Thymus (tissue), 11 donors: ENCODE measurements around the gene CASTOR2. TPM values are rescaled to one million over a fixed set of nuclear protein-coding genes. Genes with fewer than 3 reads are reported as not detected.
"Not testable (repeated sequence)": the region's sequence is repeated elsewhere in the genome, so short reads cannot be mapped to it uniquely, and the experiment has no call there.

Experiments used
- DNase-seq, 9 donors: peaks; one replicate each; pipeline ENCODE4 v3.0.0-alpha.2; 2013; ENCODE audit warnings: low spot score in 9 of 9, low read depth in 6 of 9, missing footprints in 1 of 9
- H3K27ac ChIP-seq, 2 donors: one replicate each; pipeline ENCODE4 v1.5.1; 2013; ENCODE audit warnings: control low read depth in 1 of 2, low read depth in 1 of 2, low read length in 1 of 2, mild to moderate bottlenecking in 1 of 2, moderate library complexity in 1 of 2
- H3K27me3 ChIP-seq, 2 donors: one replicate each; pipeline ENCODE4 v1.5.1; 2013; ENCODE audit warnings: low read length in 1 of 2; ENCODE audit not compliant: control insufficient read depth in 2 of 2, insufficient read depth in 1 of 2
- H3K36me3 ChIP-seq, 2 donors: one replicate each; pipeline ENCODE4 v1.5.1; 2013; ENCODE audit warnings: low read length in 1 of 2, mild to moderate bottlenecking in 1 of 2, moderate library complexity in 1 of 2; ENCODE audit not compliant: control insufficient read depth in 2 of 2, insufficient read depth in 2 of 2
- H3K4me1 ChIP-seq, 2 donors: one replicate each; pipeline ENCODE4 v1.5.1; 2013; ENCODE audit warnings: low read length in 2 of 2; ENCODE audit not compliant: control insufficient read depth in 2 of 2, insufficient read depth in 2 of 2
- H3K4me3 ChIP-seq, 2 donors: one replicate each; pipeline ENCODE4 v1.5.1; 2013; ENCODE audit warnings: low read length in 2 of 2, control low read depth in 1 of 2, mild to moderate bottlenecking in 1 of 2
- H3K9me3 ChIP-seq, 2 donors: one replicate each; pipeline ENCODE4 v1.5.1; 2013; ENCODE audit warnings: low read length in 1 of 2, mild to moderate bottlenecking in 1 of 2; ENCODE audit not compliant: control insufficient read depth in 2 of 2, insufficient read depth in 1 of 2
- WGBS: extraction: QIAGEN DNeasy Blood & Tissue Kit; methylation state at CpG from one replicate; pipeline ENCODE4 v1.1.7; 2013; 5-methylcytosine and 5-hydroxymethylcytosine counted together
- polyA plus RNA-seq: library from polyadenylated mRNA; stranded (reverse); fragments of 200-250 nt; gene quantifications from one replicate; pipeline ENCODE4 v1.2.3, GENCODE V29; 2013
- total RNA-seq: library from RNA; stranded (reverse); fragments of 120-200 nt; gene quantifications from one replicate; pipeline ENCODE4 v1.2.4, GENCODE V29; 2013
- donor health status: healthy.

The CASTOR2 gene
- total and polyA plus RNA-seq, 2 donors, result 1.7 to 2.5 TPM

DNA sequence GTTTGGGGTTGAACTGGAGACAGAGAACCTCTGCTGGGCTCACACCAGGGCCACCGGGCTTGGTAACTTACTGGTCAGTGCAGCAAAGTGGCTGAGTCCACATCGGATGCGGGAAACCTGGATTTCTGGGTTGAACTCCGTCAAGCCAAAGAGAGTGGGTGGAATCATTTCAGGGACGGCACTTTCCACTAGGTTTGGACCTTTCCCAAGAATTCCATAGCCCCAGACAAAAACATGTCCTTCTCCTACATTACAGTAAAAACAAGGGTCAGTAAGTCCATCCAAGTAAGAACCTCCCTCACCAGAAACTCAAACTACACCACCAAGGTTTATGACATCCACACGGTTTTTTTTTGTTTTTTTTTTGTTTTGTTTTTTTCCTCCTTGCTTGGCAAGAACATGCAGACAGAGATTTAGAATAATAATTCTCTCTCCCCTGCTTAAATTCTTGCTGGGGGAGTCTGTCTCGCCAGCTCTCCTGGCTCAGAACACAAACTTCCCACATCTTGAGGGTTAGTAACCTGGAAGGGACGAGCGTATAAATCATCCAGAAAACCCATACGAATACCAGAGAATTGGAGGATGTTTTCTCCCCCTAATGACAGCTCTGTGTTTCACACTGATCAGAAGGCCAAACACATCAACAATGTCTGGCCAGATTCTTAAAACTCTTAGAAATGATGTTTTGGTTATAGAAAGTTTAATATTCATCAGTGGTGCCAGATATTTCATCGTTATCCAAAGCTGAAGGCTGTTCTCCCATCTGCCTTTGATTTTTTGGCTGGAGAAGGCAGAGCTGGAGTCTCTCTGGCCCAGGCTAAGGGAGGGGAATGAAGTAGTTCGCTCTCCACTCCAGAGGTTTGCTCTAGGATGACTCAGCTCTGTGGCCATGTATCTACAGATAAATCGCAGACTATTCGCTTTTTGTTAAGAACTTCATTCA lies 91.6 kb downstream of the CASTOR2 start:
- no peaks in the 10 kb centered on the region for H3K9me3 ChIP-seq
- no peak for DNase-seq
- no peaks in the 10 kb centered on the region for H3K27me3 ChIP-seq
- WGBS, result 92% methylated on average over 14 of the region's 14 CpGs
- no peak overlapping the region for H3K27ac ChIP-seq
- H3K4me1 ChIP-seq, result no peaks in the 10 kb centered on the region
- peaks cover 71 to 86% of the 10 kb centered on the region in 2 donors for H3K36me3 ChIP-seq
- no peak overlapping the region for H3K4me3 ChIP-seq

DNA sequence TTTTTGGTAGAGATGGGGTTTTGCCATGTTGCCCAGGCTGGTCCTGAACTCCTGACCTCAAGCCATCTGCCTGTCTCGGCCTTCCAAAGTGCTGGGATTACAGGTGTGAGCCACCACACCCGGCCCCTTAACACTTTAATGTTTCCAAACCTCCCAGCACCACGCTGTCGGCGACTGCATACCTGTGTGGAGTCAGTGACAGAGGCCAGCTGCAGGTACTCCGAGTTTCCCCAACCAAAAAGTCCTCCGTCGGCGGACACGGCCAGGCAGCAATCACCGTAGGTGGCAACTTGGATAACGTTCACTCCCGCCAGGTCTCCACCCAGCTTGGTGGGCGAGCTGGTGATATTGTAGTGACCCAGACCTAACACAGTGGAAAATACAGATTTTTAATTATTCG lies 93.9 kb downstream of the CASTOR2 start:
- no peak for DNase-seq
- peaks cover 74 to 89% of the 10 kb centered on the region in 2 donors for H3K36me3 ChIP-seq
- 99% methylated on average over 15 of the region's 15 CpGs for WGBS
- H3K4me3 ChIP-seq, result no peak overlapping the region
- H3K27me3 ChIP-seq, result no peaks in the 10 kb centered on the region
- H3K9me3 ChIP-seq, result no peaks in the 10 kb centered on the region
- no peak overlapping the region for H3K27ac ChIP-seq
- no peaks in the 10 kb centered on the region for H3K4me1 ChIP-seq

DNA sequence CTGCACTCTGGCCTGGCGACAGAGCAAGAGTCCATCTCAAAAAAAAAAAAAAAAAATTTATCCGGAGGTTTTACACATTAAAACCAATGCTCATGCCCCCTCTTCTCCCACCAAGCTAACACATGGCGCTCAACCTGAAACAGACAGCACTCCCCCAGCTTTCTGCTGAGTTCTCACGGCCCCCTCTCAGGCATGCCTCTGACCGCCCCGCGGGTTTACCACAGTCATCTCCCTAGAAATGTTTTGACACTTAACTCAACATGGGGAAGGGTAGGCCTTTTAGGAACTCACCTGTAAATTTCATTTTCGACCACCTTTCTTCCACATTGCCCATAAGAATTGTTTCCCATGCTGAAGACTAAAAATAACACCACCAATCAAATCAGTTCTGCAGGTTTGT lies 99.8 kb downstream of the CASTOR2 start:
- peaks cover 59 to 64% of the 10 kb centered on the region in 2 donors for H3K36me3 ChIP-seq
- H3K27me3 ChIP-seq, result no peaks in the 10 kb centered on the region
- H3K4me1 ChIP-seq, result no peaks in the 10 kb centered on the region
- no peak overlapping the region for H3K27ac ChIP-seq
- WGBS, result 99% methylated on average over 8 of the region's 8 CpGs
- H3K9me3 ChIP-seq, result no peaks in the 10 kb centered on the region
- no peak overlapping the region for H3K4me3 ChIP-seq
- no peak for DNase-seq

DNA sequence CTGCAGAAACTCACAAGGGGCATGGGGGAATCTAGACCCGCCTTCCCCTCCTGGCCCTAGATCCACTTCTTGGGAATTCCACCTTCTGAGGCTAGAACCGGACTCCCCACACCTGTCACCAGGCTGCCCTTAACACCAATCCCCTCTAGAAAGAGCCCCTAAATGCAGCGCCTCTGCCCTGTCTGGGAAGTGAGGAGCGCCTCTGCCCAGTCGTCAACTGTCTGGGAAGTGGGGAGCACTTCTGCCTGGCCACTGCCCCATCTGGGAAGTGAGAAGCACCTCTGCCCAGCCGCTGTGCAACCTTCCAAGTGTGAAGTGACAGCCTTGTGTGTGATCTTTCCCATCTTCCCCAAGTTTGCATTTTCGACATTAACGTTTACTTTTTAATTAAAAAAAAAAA lies 100.3 kb downstream of the CASTOR2 start:
- H3K27me3 ChIP-seq, result no peaks in the 10 kb centered on the region
- H3K9me3 ChIP-seq, result no peaks in the 10 kb centered on the region
- no peak overlapping the region for H3K4me3 ChIP-seq
- no peaks in the 10 kb centered on the region for H3K4me1 ChIP-seq
- H3K36me3 ChIP-seq, result peaks cover 59 to 63% of the 10 kb centered on the region in 2 donors
- no peak for DNase-seq
- WGBS, result 98% methylated on average over 8 of the region's 8 CpGs
- no peak overlapping the region for H3K27ac ChIP-seq

DNA sequence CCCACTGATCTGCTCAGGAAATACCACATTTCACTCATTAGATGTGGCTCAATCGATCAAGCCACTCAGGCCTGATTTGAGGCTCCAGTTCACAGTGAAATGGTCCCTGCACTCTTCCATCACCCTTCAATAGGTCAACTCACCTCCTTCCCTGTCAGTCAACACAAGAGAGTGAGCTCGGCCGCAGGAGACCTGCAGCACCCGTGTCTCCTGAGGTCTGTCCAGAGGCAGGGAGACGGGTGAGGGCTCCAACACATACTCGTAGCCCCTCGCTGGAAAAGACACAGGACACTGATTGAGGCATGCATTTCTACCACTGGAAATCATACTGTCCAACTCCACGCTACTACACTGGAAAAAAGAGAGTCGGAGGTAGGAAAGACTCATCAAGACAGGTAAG lies 102.0 kb downstream of the CASTOR2 start:
- H3K27ac ChIP-seq, result no peak overlapping the region
- WGBS, result 98% methylated on average over 9 of the region's 9 CpGs
- no peaks in the 10 kb centered on the region for H3K27me3 ChIP-seq
- no peak for DNase-seq
- no peak overlapping the region for H3K4me3 ChIP-seq
- no peaks in the 10 kb centered on the region for H3K9me3 ChIP-seq
- H3K4me1 ChIP-seq, result no peaks in the 10 kb centered on the region
- peaks cover 48 to 53% of the 10 kb centered on the region in 2 donors for H3K36me3 ChIP-seq

DNA sequence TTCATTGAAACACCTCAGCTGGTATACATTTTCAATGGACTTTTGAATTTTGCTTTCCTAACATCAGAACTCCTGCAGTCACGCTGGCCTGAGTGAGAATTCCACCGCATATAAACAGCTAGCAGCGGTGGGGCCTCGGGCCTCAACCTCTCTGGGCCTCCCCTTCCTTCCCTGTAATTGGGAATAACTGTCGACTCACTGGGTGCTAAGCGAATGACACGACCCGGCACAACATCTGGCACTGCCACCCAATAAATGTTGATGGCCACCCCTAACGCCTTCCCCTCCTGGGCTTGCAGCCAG lies 108.4 kb downstream of the CASTOR2 start:
- WGBS, result 20% methylated on average over 9 of the region's 9 CpGs
- Histone ChIP-seq H3K4me1 (peaks cover 0 to 10% of the 10 kb centered on the region in 2 donors), H3K4me3 (peak overlapping the region; percentile 62 to 75), H3K27me3 (no peaks in the 10 kb centered on the region), H3K36me3 (peaks cover 9 to 11% of the 10 kb centered on the region in 2 donors), H3K9me3 (no peaks in the 10 kb centered on the region), H3K27ac (peak overlapping the region; percentile 67 to 69)
- DNase-seq, result peak in 1 of 9 donors; percentile 3

DNA sequence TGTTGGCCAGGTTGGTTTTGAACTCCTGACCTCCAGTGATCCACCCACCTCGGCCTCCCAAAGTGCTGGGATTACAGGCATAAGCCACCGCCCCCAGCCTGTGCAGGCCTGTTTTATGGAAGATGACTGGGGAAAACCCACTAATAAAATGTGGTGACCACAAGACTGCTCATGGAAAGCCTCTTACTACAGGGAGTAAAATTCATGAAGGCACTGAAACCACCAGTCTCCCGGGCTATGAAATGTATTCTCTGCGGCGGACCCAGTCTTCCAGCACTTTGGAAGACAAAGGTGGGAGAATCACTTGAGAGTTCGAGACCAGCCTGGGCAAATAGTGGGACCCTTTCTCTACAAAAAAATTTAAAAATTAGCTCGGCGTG lies 109.7 kb downstream of the CASTOR2 start:
- 89% methylated on average over 5 of the region's 8 CpGs for WGBS
- H3K4me3 ChIP-seq, result peak overlapping the region; percentile 62 to 75

More for the DNA sequence above, 109.7 kb downstream of the CASTOR2 start:
- not testable (repeated sequence) for H3K27me3 ChIP-seq, H3K36me3 ChIP-seq, H3K9me3 ChIP-seq, DNase-seq, H3K27ac ChIP-seq
- H3K4me1 ChIP-seq, result peaks cover 0 to 10% of the 10 kb centered on the region in 2 donors

Other genes with a start within 250 kb of the CASTOR2 start
- 5.7 TPM for gene NCF1, start 190.7 kb upstream of the CASTOR2 start, total RNA-seq
- 12.5 TPM for gene NCF1, start 190.7 kb upstream of the CASTOR2 start, polyA plus RNA-seq
- 10.9 TPM for gene GTF2IRD2, start 113.1 kb upstream of the CASTOR2 start, total RNA-seq
- 17.5 TPM for gene GTF2IRD2, start 113.1 kb upstream of the CASTOR2 start, polyA plus RNA-seq
- 25.3 TPM for gene RCC1L, start 109.1 kb downstream of the CASTOR2 start, total RNA-seq
- 22.9 TPM for gene RCC1L, start 109.1 kb downstream of the CASTOR2 start, polyA plus RNA-seq
- 24.5 TPM for gene GTF2IRD2B, start 127.9 kb downstream of the CASTOR2 start, total RNA-seq
- gene GTF2IRD2B, start 127.9 kb downstream of the CASTOR2 start, polyA plus RNA-seq, result 21.3 TPM